Tibial nerve (tissue), 4 donors: ENCODE measurements around the gene CDHR4.

Source experiments
- EP300 ChIP-seq, 2 donors: sonication (generic); formaldehyde crosslinking; IDR thresholded peaks; one replicate each; pipeline ENCODE4 v1.6.1; 2017; ENCODE audit warnings: antibody characterized with exemption in 2 of 2, mild to moderate bottlenecking in 1 of 2
- TF ChIP-seq, protein P1 (sequence below), 5 experiments: fragments of 200-600 bp in 3 of 5; fragments of 450-650 bp in 2 of 5; sonication (generic) in 3 of 5; IDR thresholded peaks; one replicate each; pipeline ENCODE4 v1.5.1; 2016 to 2019; ENCODE audit warnings: antibody characterized with exemption in 5 of 5, mild to moderate bottlenecking in 3 of 5, moderate library complexity in 2 of 5

DNA sequence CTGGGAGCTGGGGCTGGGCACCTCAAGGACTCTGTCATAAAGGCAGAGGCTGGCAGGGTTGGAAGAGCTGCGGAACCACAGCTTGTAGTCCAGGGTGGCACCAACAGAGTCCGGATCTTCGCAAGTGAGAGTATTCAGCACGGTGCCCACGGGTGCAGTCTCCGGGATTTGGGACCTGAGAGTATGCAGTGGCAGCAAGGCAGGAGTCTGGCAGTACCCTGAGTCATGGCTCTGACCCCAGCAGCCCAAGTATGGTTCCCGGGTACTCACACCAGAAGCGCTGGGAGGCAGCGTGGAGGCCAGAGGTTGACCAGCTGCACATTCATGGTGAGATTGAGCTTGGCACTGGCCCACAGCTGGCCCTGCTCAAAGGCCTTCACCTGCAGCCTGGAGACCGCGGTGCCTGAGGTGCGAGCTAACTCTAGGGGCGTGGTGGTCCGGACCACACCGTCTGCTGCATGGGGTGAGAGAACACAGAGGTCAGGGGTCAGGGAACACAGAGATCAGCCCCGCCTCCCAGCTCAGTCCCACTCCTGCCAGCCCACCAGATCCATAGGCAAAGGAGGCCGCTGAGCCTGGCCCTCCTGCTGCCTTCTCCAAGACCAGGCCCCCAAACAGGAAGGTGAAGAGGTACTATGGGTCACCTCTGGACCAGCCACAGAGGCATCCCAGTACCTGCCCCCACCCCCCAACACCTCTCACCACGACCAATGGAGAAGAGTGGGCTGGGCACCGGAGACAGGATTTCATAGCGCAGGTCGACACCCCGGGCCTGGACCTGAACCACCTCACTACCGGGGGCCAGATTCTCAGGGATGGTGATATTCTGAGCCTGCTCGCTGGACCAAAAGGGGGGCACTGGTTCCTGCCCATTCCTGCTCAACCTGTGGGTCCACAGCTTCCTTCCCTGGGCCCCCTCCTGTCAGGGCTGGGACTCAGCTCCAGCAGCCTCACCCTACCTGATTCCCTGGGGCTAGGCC lies 4.5 kb downstream of the CDHR4 start:
- TF ChIP-seq EP300 (IDR thresholded peaks at IDR 0.05): no peak
- TF ChIP-seq, protein P1, sequence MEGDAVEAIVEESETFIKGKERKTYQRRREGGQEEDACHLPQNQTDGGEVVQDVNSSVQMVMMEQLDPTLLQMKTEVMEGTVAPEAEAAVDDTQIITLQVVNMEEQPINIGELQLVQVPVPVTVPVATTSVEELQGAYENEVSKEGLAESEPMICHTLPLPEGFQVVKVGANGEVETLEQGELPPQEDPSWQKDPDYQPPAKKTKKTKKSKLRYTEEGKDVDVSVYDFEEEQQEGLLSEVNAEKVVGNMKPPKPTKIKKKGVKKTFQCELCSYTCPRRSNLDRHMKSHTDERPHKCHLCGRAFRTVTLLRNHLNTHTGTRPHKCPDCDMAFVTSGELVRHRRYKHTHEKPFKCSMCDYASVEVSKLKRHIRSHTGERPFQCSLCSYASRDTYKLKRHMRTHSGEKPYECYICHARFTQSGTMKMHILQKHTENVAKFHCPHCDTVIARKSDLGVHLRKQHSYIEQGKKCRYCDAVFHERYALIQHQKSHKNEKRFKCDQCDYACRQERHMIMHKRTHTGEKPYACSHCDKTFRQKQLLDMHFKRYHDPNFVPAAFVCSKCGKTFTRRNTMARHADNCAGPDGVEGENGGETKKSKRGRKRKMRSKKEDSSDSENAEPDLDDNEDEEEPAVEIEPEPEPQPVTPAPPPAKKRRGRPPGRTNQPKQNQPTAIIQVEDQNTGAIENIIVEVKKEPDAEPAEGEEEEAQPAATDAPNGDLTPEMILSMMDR (IDR thresholded peaks at IDR 0.05): no peak
